ENCODE data around the gene PTPRN2.

DNA sequence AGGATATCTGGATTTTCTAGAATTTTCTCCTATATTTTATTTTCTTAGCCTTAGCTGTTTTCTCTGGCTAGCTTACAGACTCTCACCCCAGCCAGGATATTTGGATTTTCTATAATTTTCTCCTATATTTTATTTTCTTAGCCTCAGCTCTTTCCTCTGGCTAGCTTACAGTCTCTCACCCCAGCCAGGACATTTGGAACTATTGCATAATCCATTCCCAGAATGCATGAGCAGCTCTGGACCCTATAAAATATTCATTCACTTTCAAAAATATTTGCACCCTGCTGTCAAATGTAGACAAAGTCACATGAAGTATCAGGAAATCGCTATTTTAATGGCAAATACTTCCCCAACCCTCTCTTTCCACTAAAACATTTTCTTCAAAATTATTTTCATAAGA lies 952.0 kb downstream of the PTPRN2 start:
- TF ChIP-seq TCF12 (IDR thresholded peaks at IDR 0.05) (no peak), EP300 (IDR thresholded peaks at IDR 0.05; ENCODE audit: borderline replicate concordance in 1 of 2, low read depth in 1 of 2, low read length in 1 of 2) (no peak), RAD21 (IDR thresholded peaks at IDR 0.05; ENCODE audit: low read length) (no peak)
- TF ChIP-seq, protein P1, sequence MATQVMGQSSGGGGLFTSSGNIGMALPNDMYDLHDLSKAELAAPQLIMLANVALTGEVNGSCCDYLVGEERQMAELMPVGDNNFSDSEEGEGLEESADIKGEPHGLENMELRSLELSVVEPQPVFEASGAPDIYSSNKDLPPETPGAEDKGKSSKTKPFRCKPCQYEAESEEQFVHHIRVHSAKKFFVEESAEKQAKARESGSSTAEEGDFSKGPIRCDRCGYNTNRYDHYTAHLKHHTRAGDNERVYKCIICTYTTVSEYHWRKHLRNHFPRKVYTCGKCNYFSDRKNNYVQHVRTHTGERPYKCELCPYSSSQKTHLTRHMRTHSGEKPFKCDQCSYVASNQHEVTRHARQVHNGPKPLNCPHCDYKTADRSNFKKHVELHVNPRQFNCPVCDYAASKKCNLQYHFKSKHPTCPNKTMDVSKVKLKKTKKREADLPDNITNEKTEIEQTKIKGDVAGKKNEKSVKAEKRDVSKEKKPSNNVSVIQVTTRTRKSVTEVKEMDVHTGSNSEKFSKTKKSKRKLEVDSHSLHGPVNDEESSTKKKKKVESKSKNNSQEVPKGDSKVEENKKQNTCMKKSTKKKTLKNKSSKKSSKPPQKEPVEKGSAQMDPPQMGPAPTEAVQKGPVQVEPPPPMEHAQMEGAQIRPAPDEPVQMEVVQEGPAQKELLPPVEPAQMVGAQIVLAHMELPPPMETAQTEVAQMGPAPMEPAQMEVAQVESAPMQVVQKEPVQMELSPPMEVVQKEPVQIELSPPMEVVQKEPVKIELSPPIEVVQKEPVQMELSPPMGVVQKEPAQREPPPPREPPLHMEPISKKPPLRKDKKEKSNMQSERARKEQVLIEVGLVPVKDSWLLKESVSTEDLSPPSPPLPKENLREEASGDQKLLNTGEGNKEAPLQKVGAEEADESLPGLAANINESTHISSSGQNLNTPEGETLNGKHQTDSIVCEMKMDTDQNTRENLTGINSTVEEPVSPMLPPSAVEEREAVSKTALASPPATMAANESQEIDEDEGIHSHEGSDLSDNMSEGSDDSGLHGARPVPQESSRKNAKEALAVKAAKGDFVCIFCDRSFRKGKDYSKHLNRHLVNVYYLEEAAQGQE (IDR thresholded peaks at IDR 0.05; ENCODE audit: low read depth, low read length) = no peak
- TF ChIP-seq, protein P2, sequence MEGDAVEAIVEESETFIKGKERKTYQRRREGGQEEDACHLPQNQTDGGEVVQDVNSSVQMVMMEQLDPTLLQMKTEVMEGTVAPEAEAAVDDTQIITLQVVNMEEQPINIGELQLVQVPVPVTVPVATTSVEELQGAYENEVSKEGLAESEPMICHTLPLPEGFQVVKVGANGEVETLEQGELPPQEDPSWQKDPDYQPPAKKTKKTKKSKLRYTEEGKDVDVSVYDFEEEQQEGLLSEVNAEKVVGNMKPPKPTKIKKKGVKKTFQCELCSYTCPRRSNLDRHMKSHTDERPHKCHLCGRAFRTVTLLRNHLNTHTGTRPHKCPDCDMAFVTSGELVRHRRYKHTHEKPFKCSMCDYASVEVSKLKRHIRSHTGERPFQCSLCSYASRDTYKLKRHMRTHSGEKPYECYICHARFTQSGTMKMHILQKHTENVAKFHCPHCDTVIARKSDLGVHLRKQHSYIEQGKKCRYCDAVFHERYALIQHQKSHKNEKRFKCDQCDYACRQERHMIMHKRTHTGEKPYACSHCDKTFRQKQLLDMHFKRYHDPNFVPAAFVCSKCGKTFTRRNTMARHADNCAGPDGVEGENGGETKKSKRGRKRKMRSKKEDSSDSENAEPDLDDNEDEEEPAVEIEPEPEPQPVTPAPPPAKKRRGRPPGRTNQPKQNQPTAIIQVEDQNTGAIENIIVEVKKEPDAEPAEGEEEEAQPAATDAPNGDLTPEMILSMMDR (IDR thresholded peaks at IDR 0.05) = no peak
